ENCODE data around the gene NBAS. TPM values are rescaled to one million over a fixed set of nuclear protein-coding genes. Genes with fewer than 3 reads are reported as not detected.
"Not testable (repeated sequence)": the region's sequence is repeated elsewhere in the genome, so short reads cannot be mapped to it uniquely, and the experiment has no call there.

The NBAS gene
- total RNA-seq, 1 experiment from 2014 or later, result 44.2 TPM

DNA sequence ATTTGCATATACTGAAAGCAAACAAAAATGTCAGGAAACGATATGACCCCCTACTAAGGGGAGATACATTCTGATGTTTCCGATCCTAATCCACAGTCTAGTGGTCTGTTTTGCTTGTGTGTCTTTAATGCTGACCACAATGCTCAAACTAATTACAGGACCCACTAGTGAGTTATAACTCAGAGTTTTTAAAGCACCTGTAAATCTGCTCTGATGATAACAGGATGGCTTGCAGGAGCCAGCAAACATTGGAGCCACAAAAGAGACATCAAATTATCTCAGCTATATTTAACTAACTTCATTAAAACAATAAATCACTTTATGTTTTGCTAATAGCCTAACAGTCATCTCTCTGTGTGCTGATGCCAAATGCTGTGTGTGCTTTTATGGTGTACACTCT is 300.3 kb downstream of the NBAS start:
- Histone ChIP-seq H3K27me3 (no peaks in the 10 kb centered on the region), H3K4me1 (no peaks in the 10 kb centered on the region), H3K4me3 (no peak overlapping the region), H3K9me3 (replicated peaks) (no peaks in the 10 kb centered on the region), H3K36me3 (no peaks in the 10 kb centered on the region), H3K27ac (no peak overlapping the region)
- no peak for DNase-seq

DNA sequence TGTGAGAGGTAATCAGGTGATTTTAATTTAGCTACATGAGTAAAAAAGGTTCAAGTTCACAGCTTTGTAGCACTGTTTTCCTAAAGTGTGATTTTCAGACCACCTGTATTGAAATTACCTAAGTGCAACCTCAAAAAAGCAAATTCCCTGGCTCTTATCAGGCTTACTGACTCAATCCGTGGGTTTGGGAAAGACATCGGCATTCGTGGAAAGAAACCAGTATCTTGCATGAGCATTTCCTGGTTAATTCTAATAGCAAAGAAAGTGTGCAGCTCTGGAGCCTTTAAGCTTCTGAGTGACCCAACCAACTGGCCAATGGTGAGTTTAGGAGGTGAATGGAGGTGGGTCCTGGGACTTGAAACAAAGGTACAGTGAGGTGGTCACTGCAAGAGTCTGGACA is 300.9 kb downstream of the NBAS start:
- H3K9me3 ChIP-seq (replicated peaks), result no peaks in the 10 kb centered on the region
- DNase-seq, result no peak
- no peak overlapping the region for H3K4me3 ChIP-seq
- no peaks in the 10 kb centered on the region for H3K27me3 ChIP-seq
- H3K4me1 ChIP-seq, result no peaks in the 10 kb centered on the region
- no peaks in the 10 kb centered on the region for H3K36me3 ChIP-seq
- no peak overlapping the region for H3K27ac ChIP-seq

- H3K27ac ChIP-seq, result no peak overlapping the region
- H3K4me1 ChIP-seq, result no peaks in the 10 kb centered on the region
- no peaks in the 10 kb centered on the region for H3K27me3 ChIP-seq
- no peak for DNase-seq
- no peaks in the 10 kb centered on the region for H3K36me3 ChIP-seq
- H3K9me3 ChIP-seq (replicated peaks), result no peaks in the 10 kb centered on the region
- H3K4me3 ChIP-seq, result no peak overlapping the region
These were observed 301.8 kb downstream of the NBAS start for GRCh38 chr2:15259356-15259756.

- H3K4me1 ChIP-seq; H3K9me3 ChIP-seq (replicated peaks); H3K36me3 ChIP-seq; DNase-seq; H3K4me3 ChIP-seq; H3K27ac ChIP-seq; H3K27me3 ChIP-seq: not testable (repeated sequence)
These were observed 302.7 kb downstream of the NBAS start for GRCh38 chr2:15258385-15258784.

DNA sequence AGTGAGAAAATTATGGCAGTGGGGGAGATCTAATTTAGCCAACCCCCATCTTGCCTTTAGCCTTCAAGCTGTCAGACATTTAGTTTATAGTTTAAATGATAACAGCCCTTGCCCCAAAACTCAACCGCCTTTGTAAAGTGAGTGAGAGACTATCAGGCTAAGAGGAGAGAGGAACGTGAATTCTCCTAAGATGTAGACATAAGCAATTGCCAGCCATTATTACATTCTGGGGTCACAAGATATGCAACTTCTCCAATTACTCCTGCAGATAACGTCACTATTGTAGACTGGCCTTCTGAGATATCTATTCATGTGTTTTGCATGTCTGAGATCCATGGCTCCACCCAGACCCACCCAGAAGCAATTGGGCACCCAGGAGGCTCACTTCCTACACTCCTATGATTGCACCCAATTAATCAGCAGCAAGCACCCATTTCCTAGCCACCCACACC is 307.3 kb downstream of the NBAS start:
- DNase-seq, result no peak
- no peaks in the 10 kb centered on the region for H3K4me1 ChIP-seq
- no peak overlapping the region for H3K27ac ChIP-seq
- no peaks in the 10 kb centered on the region; the same call in none of the 2 replicates for H3K9me3 ChIP-seq (replicated peaks)
- peaks cover 2% of the 10 kb centered on the region; the same call in 1 of the 2 replicates for H3K36me3 ChIP-seq
- H3K4me3 ChIP-seq, result no peak overlapping the region
- H3K27me3 ChIP-seq, result no peaks in the 10 kb centered on the region

DNA sequence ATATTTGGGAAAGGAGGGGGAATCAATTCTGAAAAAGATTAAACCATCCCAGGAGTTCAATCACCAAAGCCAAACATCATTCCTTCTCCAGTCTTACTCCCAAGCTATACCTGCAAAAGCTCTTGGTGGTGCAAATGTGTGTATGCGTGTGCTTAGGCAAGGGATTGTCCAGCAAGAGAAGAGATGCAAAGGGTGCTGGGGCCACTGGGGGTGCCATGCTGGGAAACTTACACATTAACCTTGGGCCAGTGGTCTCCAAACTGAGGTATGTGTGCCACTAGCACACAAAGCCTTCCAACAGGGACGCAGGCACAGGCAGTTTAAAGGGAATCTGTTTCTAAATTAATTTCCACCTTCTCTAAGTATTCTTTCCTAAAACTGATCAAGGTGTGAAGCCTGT is 307.9 kb downstream of the NBAS start:
- peaks cover 2% of the 10 kb centered on the region; the same call in 1 of the 2 replicates for H3K36me3 ChIP-seq
- DNase-seq, result no peak
- H3K4me1 ChIP-seq, result no peaks in the 10 kb centered on the region
- H3K27me3 ChIP-seq, result no peaks in the 10 kb centered on the region
- H3K4me3 ChIP-seq, result no peak overlapping the region
- no peaks in the 10 kb centered on the region; the same call in none of the 2 replicates for H3K9me3 ChIP-seq (replicated peaks)
- no peak overlapping the region for H3K27ac ChIP-seq

- no peaks in the 10 kb centered on the region for H3K4me1 ChIP-seq
- no peaks in the 10 kb centered on the region for H3K27me3 ChIP-seq
- peaks cover 3% of the 10 kb centered on the region for H3K9me3 ChIP-seq (replicated peaks)
- H3K27ac ChIP-seq, result no peak overlapping the region
- H3K36me3 ChIP-seq, result peaks cover 2% of the 10 kb centered on the region; the same call in 1 of the 2 replicates
- no peak for DNase-seq
- H3K4me3 ChIP-seq, result no peak overlapping the region
These were observed 309.4 kb downstream of the NBAS start for GRCh38 chr2:15251753-15252152.

DNA sequence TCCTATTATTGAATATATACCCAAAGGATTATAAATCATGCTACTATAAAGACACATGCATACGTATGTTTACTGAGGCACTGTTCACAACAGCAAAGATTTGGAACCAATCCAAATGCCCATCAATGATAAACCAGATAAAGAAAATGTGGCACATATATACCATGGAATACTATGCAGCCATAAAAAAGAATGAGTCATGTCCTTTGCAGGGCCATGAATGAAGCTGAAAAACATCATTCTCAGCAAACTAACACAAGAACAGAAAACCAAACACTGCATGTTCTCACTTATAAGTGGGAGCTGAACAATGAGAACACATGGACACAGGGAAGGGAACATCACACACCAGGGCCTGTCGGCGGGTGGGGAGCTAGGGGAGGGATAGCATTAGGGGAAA is 310.2 kb downstream of the NBAS start:
- H3K27me3 ChIP-seq; DNase-seq; H3K27ac ChIP-seq; H3K9me3 ChIP-seq (replicated peaks); H3K36me3 ChIP-seq; H3K4me3 ChIP-seq; H3K4me1 ChIP-seq: not testable (repeated sequence)

DNA sequence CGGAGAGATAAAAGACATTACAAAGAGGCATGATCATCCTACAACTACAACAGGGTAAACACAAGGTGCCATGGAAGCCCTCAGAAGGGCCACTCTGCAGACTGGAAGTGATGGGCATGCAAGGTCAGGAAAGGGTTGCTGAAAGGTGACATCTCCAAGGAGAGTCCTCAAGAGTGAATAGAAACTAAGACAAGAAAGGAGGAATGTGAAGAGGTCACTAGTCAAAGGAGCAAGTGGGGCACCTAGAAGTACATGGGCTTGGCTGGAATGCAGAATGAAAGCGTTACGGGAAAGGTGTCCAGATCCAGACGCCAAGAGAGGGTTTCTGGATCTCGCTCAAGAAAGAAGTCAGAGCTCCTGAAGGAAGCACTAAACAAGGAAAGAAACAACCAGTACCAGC is 314.3 kb downstream of the NBAS start:
- no peaks in the 10 kb centered on the region for H3K27me3 ChIP-seq
- peaks cover 3% of the 10 kb centered on the region for H3K9me3 ChIP-seq (replicated peaks)
- no peak overlapping the region for H3K27ac ChIP-seq
- DNase-seq, result no peak
- no peak overlapping the region for H3K4me3 ChIP-seq
- peaks cover 2% of the 10 kb centered on the region; the same call in 1 of the 2 replicates for H3K36me3 ChIP-seq
- H3K4me1 ChIP-seq, result peaks cover 24% of the 10 kb centered on the region

DNA sequence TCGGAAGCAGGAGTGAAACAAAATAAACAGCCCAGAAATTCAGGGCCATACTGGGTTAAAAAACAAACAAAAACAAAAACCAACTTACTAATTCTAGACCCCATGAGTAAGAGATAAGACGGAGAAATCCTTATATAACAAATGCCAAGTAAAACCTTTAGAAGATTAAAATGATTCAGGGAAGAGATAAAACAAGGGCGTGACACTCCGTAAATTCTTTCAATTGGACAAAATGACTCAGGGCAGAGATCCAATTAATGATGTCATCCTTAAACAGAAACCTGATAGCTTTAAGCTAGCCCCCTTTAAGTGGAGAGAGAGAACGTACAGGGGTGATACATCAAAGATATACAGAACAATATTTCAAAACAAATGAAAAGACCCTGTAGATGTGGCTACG is 317.4 kb downstream of the NBAS start:
- Histone ChIP-seq H3K27me3 (no peaks in the 10 kb centered on the region), H3K36me3 (no peaks in the 10 kb centered on the region), H3K9me3 (replicated peaks) (0 out of 2 replicates have a peak, but pooled peaks cover 3% of the 10 kb centered on the region), H3K4me3 (no peak overlapping the region), H3K4me1 (peaks cover 25% of the 10 kb centered on the region), H3K27ac (no peak overlapping the region)
- peak; percentile 9 to 78 for DNase-seq

GRCh38 chr2:15242936-15243461 is 318.1 kb downstream of the NBAS start:
- H3K27me3 ChIP-seq, result no peaks in the 10 kb centered on the region
- 0 out of 2 replicates have a peak, but pooled peaks cover under 1% of the 10 kb centered on the region for H3K9me3 ChIP-seq (replicated peaks)
- peak; percentile 16 to 62 for DNase-seq
- no peaks in the 10 kb centered on the region; the same call in 1 of the 2 replicates for H3K36me3 ChIP-seq
- H3K4me3 ChIP-seq, result no peak overlapping the region
- H3K4me1 ChIP-seq, result peaks cover 25% of the 10 kb centered on the region
- H3K27ac ChIP-seq, result no peak overlapping the region

DNA sequence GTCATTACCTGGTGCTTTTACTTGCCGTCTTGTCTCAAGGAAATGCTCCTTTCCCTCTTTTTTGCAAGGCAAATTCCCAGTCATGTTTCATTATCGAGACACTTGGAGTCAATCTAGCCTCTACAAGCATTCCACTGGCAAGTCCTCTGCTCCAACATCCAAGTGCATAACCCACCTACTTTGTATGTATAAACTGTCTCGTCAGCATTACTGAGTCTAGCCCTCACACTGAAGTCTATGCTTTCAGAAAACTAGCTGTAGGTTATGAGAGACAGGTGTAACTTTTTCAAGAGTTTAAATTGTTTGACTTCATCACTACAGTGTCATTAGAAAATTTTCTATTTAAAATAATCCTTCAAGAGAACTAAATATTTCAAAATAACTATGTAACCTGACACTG is 319.2 kb downstream of the NBAS start:
- DNase-seq, result no peak
- Histone ChIP-seq H3K9me3 (replicated peaks) (no peaks in the 10 kb centered on the region), H3K27me3 (no peaks in the 10 kb centered on the region), H3K4me1 (peaks cover 25% of the 10 kb centered on the region), H3K36me3 (no peaks in the 10 kb centered on the region; the same call in 1 of the 2 replicates), H3K4me3 (no peak overlapping the region), H3K27ac (no peak overlapping the region)

DNA sequence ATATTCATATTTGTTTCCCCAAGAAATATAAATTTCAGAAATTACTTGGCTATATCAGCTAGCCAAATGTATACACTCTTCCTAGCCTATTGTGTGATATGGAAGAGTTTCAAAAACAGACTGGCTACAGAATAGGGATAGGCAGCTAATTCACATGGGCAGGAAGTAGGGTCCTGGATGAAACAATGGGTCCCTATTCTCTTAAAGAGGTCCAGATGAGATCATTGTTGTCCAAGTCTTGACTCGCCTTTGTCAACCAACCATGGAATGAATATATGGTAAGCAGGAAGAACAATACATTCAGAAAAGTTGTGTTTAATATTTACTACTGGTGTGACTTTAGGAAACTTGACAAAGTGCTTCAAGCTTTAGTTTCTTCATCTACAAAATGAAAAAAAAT is 319.9 kb downstream of the NBAS start:
- Histone ChIP-seq H3K9me3 (replicated peaks) (no peaks in the 10 kb centered on the region), H3K4me3 (no peak overlapping the region), H3K36me3 (no peaks in the 10 kb centered on the region; the same call in 1 of the 2 replicates), H3K4me1 (peaks cover 25% of the 10 kb centered on the region), H3K27ac (no peak overlapping the region), H3K27me3 (no peaks in the 10 kb centered on the region)
- no peak for DNase-seq

DNA sequence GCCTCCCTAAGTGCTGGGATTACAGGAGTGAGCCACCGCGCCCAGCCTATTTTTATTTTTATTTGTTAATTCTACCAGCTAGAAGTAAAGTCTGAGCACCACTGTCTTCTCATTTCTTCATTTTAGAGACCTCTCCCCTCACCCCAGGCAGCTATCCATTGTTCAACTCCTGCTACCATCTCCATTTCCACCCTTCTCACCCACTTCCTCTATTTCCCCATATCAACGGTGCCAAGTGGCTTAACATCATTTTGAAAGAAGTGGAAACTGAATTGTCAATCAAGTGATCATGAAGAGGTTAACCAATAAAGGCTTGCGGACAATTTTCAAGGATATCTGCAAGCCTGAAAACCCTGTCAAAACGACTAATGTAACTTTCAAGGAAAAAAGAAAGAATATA is 323.1 kb downstream of the NBAS start:
- Histone ChIP-seq H3K36me3 (peaks cover 1% of the 10 kb centered on the region; the same call in 1 of the 2 replicates), H3K4me3 (no peak overlapping the region), H3K9me3 (replicated peaks) (no peaks in the 10 kb centered on the region), H3K27ac (no peak overlapping the region), H3K27me3 (no peaks in the 10 kb centered on the region), H3K4me1 (peaks cover 12% of the 10 kb centered on the region)
- DNase-seq, result no peak

GRCh38 chr2:15230599-15231192 is 330.4 kb downstream of the NBAS start:
- no peak overlapping the region for H3K4me3 ChIP-seq
- H3K9me3 ChIP-seq (replicated peaks), result no peaks in the 10 kb centered on the region
- H3K27ac ChIP-seq, result no peak overlapping the region
- DNase-seq, result no peak
- peaks cover 5% of the 10 kb centered on the region for H3K36me3 ChIP-seq
- no peaks in the 10 kb centered on the region for H3K4me1 ChIP-seq
- no peaks in the 10 kb centered on the region for H3K27me3 ChIP-seq

- H3K4me3 ChIP-seq, result no peak overlapping the region
These were observed 334.5 kb downstream of the NBAS start for GRCh38 chr2:15226661-15227060.

More at GRCh38 chr2:15226661-15227060, 334.5 kb downstream of the NBAS start:
- Histone ChIP-seq H3K4me1 (no peaks in the 10 kb centered on the region), H3K27ac (no peak overlapping the region), H3K9me3 (replicated peaks) (no peaks in the 10 kb centered on the region), H3K27me3 (no peaks in the 10 kb centered on the region), H3K36me3 (peaks cover 3% of the 10 kb centered on the region)
- no peak for DNase-seq
